Astrocyte of the cerebellum (primary cell): Measurements from ENCODE around the gene COL27A1.

Experiments
- DNase-seq: peaks from one replicate; pipeline ENCODE4 v3.0.0-alpha.2; 2011; ENCODE audit warnings: low read depth
- H3K4me3 ChIP-seq: 2 replicates; pipeline ENCODE4 v1.5.1; 2011; ENCODE audit warnings: mild to moderate bottlenecking, low read depth, low read length, moderate library complexity
- in situ Hi-C: cut with HindIII; loops from 2 replicates; pipeline ENCODE4 v1.10.0; 2017; ENCODE audit warnings: low sequenced_read_pairs
- TF ChIP-seq, protein P1 (sequence below): IDR thresholded peaks from 2 replicates; pipeline ENCODE4 v1.5.1; 2012; ENCODE audit warnings: low read length, low read depth, moderate library complexity, mild to moderate bottlenecking; ENCODE audit errors: missing control alignments

The COL27A1 gene

GRCh38 chr9:114163517-114163951, 8.2 kb downstream of the COL27A1 start:
- H3K4me3 ChIP-seq: no peak overlapping the region
- TF ChIP-seq, protein P1, sequence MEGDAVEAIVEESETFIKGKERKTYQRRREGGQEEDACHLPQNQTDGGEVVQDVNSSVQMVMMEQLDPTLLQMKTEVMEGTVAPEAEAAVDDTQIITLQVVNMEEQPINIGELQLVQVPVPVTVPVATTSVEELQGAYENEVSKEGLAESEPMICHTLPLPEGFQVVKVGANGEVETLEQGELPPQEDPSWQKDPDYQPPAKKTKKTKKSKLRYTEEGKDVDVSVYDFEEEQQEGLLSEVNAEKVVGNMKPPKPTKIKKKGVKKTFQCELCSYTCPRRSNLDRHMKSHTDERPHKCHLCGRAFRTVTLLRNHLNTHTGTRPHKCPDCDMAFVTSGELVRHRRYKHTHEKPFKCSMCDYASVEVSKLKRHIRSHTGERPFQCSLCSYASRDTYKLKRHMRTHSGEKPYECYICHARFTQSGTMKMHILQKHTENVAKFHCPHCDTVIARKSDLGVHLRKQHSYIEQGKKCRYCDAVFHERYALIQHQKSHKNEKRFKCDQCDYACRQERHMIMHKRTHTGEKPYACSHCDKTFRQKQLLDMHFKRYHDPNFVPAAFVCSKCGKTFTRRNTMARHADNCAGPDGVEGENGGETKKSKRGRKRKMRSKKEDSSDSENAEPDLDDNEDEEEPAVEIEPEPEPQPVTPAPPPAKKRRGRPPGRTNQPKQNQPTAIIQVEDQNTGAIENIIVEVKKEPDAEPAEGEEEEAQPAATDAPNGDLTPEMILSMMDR: no peak
- in situ Hi-C loops: no loop called here
- DNase-seq: no peak

DNA sequence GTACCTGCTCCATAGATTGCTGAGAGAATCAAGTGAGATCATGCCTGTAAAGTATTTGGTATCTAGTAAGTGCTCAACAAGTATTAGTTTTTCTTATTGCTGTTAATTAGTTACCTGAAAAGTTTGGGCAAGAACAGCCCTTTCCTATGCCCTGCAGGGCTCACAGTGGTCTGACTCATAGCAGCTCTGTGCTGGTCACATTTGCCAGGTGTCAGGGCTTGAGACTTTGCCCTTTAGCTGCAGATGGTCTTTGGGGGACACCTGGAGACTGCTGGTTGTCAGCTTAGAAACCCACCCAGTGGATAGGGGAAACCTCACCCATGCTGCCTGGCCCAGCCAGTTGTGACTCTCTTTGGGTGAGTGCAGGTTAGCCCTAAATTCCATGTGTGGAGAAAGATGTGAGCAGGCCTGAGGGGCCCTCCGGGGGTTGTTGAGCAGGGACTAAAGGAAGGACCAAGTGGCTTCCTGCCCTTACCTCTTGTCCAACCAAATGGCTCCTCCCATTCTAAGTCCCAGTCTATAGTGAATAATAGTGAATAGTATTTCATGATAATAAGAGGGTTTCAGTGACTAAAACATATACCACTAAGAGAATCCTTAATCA, 9.0 kb downstream of the COL27A1 start:
- in situ Hi-C loops: no loop called here
- TF ChIP-seq, protein P1: no peak
- DNase-seq: no peak
- H3K4me3 ChIP-seq: no peak overlapping the region

GRCh38 chr9:114165407-114166102, 10.2 kb downstream of the COL27A1 start:
- no peak for DNase-seq
- H3K4me3 ChIP-seq: no peak overlapping the region
- in situ Hi-C loops: no loop called here
- TF ChIP-seq, protein P1: no peak

DNA sequence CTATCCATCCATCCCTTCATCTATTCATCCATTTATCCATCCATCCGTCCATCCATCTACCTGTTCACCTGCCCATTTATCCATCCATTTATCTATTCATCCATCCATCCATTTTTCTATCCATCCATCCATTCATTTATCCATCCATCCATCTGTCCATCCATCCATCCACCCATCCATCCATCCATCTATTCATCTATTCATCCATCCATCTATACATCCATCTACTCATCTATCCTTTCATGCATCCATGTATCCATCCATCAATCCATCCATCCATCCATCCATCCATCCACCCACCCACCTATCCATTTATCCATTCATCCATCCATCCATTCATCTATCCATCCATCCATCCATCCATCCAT, 10.8 kb downstream of the COL27A1 start:
- TF ChIP-seq, protein P1: no peak
- in situ Hi-C loops: no loop called here
- H3K4me3 ChIP-seq: no peak overlapping the region
- DNase-seq: no peak

- no peak for DNase-seq
- TF ChIP-seq, protein P1: no peak
- H3K4me3 ChIP-seq: no peak overlapping the region
- in situ Hi-C loops: no loop called here
Observed at GRCh38 chr9:114166614-114167572, 11.6 kb downstream of the COL27A1 start.

- H3K4me3 ChIP-seq: no peak overlapping the region
- DNase-seq: no peak
- in situ Hi-C loops: no loop called here
- TF ChIP-seq, protein P1: no peak
Observed at GRCh38 chr9:114167591-114168091, 12.3 kb downstream of the COL27A1 start.
